ENCODE results near the gene IL34. TPM values are rescaled to one million over a fixed set of nuclear protein-coding genes. Genes with fewer than 3 reads are reported as not detected.

Gene IL34
- total and polyA plus RNA-seq, 4 donors, result 0.25 to 0.93 (median 0.42) TPM

- no peak overlapping the region for H3K27ac ChIP-seq (ENCODE audit: low read depth in 1 of 2, low read length in 2 of 2)
- WGBS, result 79% methylated on average over 9 of the region's 9 CpGs
- peak; percentile 67 for TF ChIP-seq MAX (IDR thresholded peaks at IDR 0.05)
- TF ChIP-seq NR2F2 (IDR thresholded peaks at IDR 0.05), result no peak
- no peak for TF ChIP-seq HNF4A (conservative IDR thresholded peaks at IDR 0.05)
- H3K4me1 ChIP-seq (ENCODE audit: control insufficient read depth in 4 of 4, insufficient read depth in 4 of 4, low read length in 3 of 4), result peaks cover 11 to 40% (median 27%) of the 10 kb centered on the region in 4 donors
- H3K36me3 ChIP-seq (ENCODE audit: control insufficient read depth in 4 of 4, insufficient read depth in 3 of 4, low read depth in 1 of 4, low read length in 3 of 4), result peaks cover 0 to 2% (median 0%) of the 10 kb centered on the region in 4 donors
- H3K9ac ChIP-seq (ENCODE audit: low read depth in 1 of 2, low read length in 2 of 2), result no peak overlapping the region
- H3K4me3 ChIP-seq (ENCODE audit: low read depth in 1 of 3, low read length in 3 of 3), result no peak overlapping the region
- H3K9me3 ChIP-seq (ENCODE audit: control insufficient read depth in 4 of 4, low read length in 3 of 4), result no peaks in the 10 kb centered on the region
- no peak for DNase-seq (ENCODE audit: low spot score)
- H3K27me3 ChIP-seq (ENCODE audit: control insufficient read depth in 4 of 4, insufficient read depth in 4 of 4, low read length in 3 of 4), result no peaks in the 10 kb centered on the region
Observed at GRCh38 chr16:70701596-70701995, 55.2 kb downstream of the IL34 start.

GRCh38 chr16:70701998-70702397, 55.6 kb downstream of the IL34 start:
- no peak for DNase-seq (ENCODE audit: low spot score)
- Histone ChIP-seq H3K27me3 (ENCODE audit: control insufficient read depth in 4 of 4, insufficient read depth in 4 of 4, low read length in 3 of 4) (no peaks in the 10 kb centered on the region), H3K36me3 (ENCODE audit: control insufficient read depth in 4 of 4, insufficient read depth in 3 of 4, low read depth in 1 of 4, low read length in 3 of 4) (peaks cover 0 to 2% (median 0%) of the 10 kb centered on the region in 4 donors), H3K9me3 (ENCODE audit: control insufficient read depth in 4 of 4, low read length in 3 of 4) (no peaks in the 10 kb centered on the region), H3K9ac (ENCODE audit: low read depth in 1 of 2, low read length in 2 of 2) (no peak overlapping the region), H3K4me3 (ENCODE audit: low read depth in 1 of 3, low read length in 3 of 3) (no peak overlapping the region), H3K27ac (ENCODE audit: low read depth in 1 of 2, low read length in 2 of 2) (peak overlapping the region in 1 of 2 donors; percentile 66), H3K4me1 (ENCODE audit: control insufficient read depth in 4 of 4, insufficient read depth in 4 of 4, low read length in 3 of 4) (peaks cover 11 to 40% (median 27%) of the 10 kb centered on the region in 4 donors)
- no peak for TF ChIP-seq RAD21 (IDR thresholded peaks at IDR 0.05)
- TF ChIP-seq RXRA (IDR thresholded peaks at IDR 0.05), result peak in 1 of 2 donors; percentile 45
- TF ChIP-seq FOXA2 (IDR thresholded peaks at IDR 0.05), result peak; percentile 19
- TF ChIP-seq HNF4A (conservative IDR thresholded peaks at IDR 0.05), result peak; percentile 6 to 25
- peak; percentile 8 for TF ChIP-seq MAX (IDR thresholded peaks at IDR 0.05)
- 76% methylated on average over 8 of the region's 8 CpGs for WGBS

- peak overlapping the region in 1 of 2 donors; percentile 28 for H3K9ac ChIP-seq (ENCODE audit: low read depth in 1 of 2, low read length in 2 of 2)
- WGBS, result 69% methylated on average over 8 of the region's 8 CpGs
- peak overlapping the region; percentile 66 to 70 for H3K27ac ChIP-seq (ENCODE audit: low read depth in 1 of 2, low read length in 2 of 2)
Observed at GRCh38 chr16:70702624-70703023, 56.3 kb downstream of the IL34 start.

More at GRCh38 chr16:70702624-70703023, 56.3 kb downstream of the IL34 start:
- peaks cover 11 to 40% (median 27%) of the 10 kb centered on the region in 4 donors for H3K4me1 ChIP-seq (ENCODE audit: control insufficient read depth in 4 of 4, insufficient read depth in 4 of 4, low read length in 3 of 4)
- no peaks in the 10 kb centered on the region for H3K27me3 ChIP-seq (ENCODE audit: control insufficient read depth in 4 of 4, insufficient read depth in 4 of 4, low read length in 3 of 4)
- no peaks in the 10 kb centered on the region for H3K9me3 ChIP-seq (ENCODE audit: control insufficient read depth in 4 of 4, low read length in 3 of 4)
- H3K4me3 ChIP-seq (ENCODE audit: low read depth in 1 of 3, low read length in 3 of 3), result no peak overlapping the region
- TF ChIP-seq HNF4A (conservative IDR thresholded peaks at IDR 0.05) (peak in 1 of 2 donors; percentile 33), GABPA (IDR thresholded peaks at IDR 0.05 in 1 of 2, conservative IDR thresholded peaks at IDR 0.05 in 1 of 2) (no peak), CTCF (IDR thresholded peaks at IDR 0.05; ENCODE audit: low read depth, low read length, missing input control) (no peak), SP1 (IDR thresholded peaks at IDR 0.05) (no peak), MAX (IDR thresholded peaks at IDR 0.05) (peak; percentile 20), HNF4G (IDR thresholded peaks at IDR 0.05) (no peak), YY1 (IDR thresholded peaks at IDR 0.05) (no peak), EGR1 (IDR thresholded peaks at IDR 0.05; ENCODE audit: low read depth in 2 of 2) (no peak), RAD21 (IDR thresholded peaks at IDR 0.05) (no peak), TAF1 (conservative IDR thresholded peaks at IDR 0.05) (no peak), RXRA (IDR thresholded peaks at IDR 0.05) (peak; percentile 43 to 74), ATF3 (IDR thresholded peaks at IDR 0.05) (no peak), FOXA2 (IDR thresholded peaks at IDR 0.05) (no peak), REST (IDR thresholded peaks at IDR 0.05) (no peak)
- H3K36me3 ChIP-seq (ENCODE audit: control insufficient read depth in 4 of 4, insufficient read depth in 3 of 4, low read depth in 1 of 4, low read length in 3 of 4), result peaks cover 0 to 2% (median 0%) of the 10 kb centered on the region in 4 donors
- no peak for DNase-seq (ENCODE audit: low spot score)
